Activated naive CD4-positive, alpha-beta T cell treated with anti-CD3 and anti-CD28 coated beads, Interleukin-2, amount 10 ng/mL, durations not matched to agents 7 days and 5 days (primary cell): ENCODE data around the gene ZBTB20.

Experiments
- CTCF ChIA-PET: fragments of 350-600 bp; sonication (Branson Sonifier 250); formaldehyde crosslinking; loops from one replicate; lab custom pipeline; 2021; ENCODE audit warnings: antibody characterized with exemption; lab: Charles Lee
- DNase-seq: peaks from one replicate; pipeline ENCODE4 v3.0.0-alpha.2; 2020
- H3K27ac Mint-ChIP-seq: one replicate; pipeline ENCODE4 v1.8.0; 2021; ENCODE audit warnings: mild to moderate bottlenecking, moderate library complexity, mixed read lengths
- H3K27me3 Mint-ChIP-seq: one replicate; pipeline ENCODE4 v1.8.0; 2021; ENCODE audit warnings: mild to moderate bottlenecking, mixed read lengths
- H3K36me3 Mint-ChIP-seq: one replicate; pipeline ENCODE4 v1.8.0; 2021; ENCODE audit warnings: mixed read lengths
- H3K4me1 Mint-ChIP-seq: one replicate; pipeline ENCODE4 v1.8.0; 2021; ENCODE audit warnings: mixed read lengths
- H3K4me3 Mint-ChIP-seq: one replicate; pipeline ENCODE4 v1.8.0; 2021; ENCODE audit warnings: mild to moderate bottlenecking, moderate library complexity, mixed read lengths
- H3K9me3 Mint-ChIP-seq: one replicate; pipeline ENCODE4 v1.8.0; 2021; ENCODE audit warnings: mixed read lengths

ZBTB20 gene

DNA sequence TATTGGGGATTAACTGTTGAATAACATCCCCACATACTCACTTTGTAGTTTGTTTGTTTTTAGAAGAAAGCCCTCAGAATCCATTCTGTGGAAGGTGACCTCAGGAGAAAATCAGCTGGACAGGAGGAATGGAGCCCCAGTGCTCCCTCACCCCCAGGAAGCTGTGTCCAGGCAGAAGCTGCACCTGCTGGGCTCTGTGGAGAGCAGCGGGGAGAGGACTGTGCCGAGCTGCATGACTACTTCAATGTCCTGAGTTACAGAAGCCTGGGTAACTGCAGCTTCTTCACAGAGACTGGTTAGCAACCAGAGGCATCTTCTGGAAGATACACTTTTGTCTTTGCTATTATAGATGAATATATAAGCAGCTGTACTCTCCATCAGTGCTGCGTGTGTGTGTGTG lies 839.3 kb downstream of the ZBTB20 start:
- CTCF ChIA-PET = interaction anchor here (0.9 to 2.0 kb wide), 3 partner anchors 16 to 463 kb away, joined by 3 to 12 read pairs (median 3); no protein-coding TSS in a partner anchor
- peaks cover 2% of the 10 kb centered on the region for H3K36me3 Mint-ChIP-seq
- no peaks in the 10 kb centered on the region for H3K9me3 Mint-ChIP-seq

DNA sequence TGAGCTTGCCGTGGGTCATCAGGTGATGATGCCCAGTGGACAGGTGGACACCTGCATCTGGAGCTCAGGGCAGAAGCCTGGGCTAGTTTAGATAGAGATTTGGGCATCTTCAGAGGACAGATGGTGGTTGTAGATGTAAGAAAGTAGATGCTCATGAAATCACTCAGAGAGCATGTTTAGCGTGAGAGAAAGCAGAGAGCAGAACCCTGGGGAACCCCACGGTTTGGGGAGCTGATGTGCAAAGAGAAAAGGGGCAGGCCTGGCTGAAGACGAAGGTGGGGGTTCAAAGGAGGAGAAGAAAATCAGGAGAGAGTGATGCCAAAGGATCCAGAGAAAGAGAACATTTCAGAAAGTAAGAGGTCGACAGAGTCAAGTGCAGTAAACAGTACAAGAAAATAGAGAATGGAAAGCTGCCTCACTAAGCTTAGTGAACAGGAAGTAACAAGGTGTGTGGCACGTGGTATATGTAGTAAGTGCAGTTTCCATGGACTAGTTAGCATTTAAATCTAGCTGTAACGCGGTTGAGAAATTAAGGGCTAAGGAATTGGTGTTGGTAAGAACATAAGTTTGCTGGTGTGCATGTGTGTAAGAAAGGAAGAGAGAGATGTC lies 839.8 kb downstream of the ZBTB20 start:
- H3K27me3 Mint-ChIP-seq = no peaks in the 10 kb centered on the region
- H3K9me3 Mint-ChIP-seq = no peaks in the 10 kb centered on the region
- DNase-seq = no peak
- H3K4me1 Mint-ChIP-seq = peaks cover 23% of the 10 kb centered on the region
- peak overlapping the region; percentile 86 for H3K27ac Mint-ChIP-seq
- peaks cover 2% of the 10 kb centered on the region for H3K36me3 Mint-ChIP-seq
- CTCF ChIA-PET = interaction anchor here (0.9 to 2.0 kb wide), 5 partner anchors 13 to 463 kb away, joined by 3 to 12 read pairs (median 3); no protein-coding TSS in a partner anchor
- no peak overlapping the region for H3K4me3 Mint-ChIP-seq

More for the DNA sequence above, 839.3 kb downstream of the ZBTB20 start:
- Mint-ChIP-seq H3K27me3 (no peaks in the 10 kb centered on the region), H3K27ac (peak overlapping the region; percentile 86), H3K4me1 (peaks cover 23% of the 10 kb centered on the region), H3K4me3 (no peak overlapping the region)
- no peak for DNase-seq

DNA sequence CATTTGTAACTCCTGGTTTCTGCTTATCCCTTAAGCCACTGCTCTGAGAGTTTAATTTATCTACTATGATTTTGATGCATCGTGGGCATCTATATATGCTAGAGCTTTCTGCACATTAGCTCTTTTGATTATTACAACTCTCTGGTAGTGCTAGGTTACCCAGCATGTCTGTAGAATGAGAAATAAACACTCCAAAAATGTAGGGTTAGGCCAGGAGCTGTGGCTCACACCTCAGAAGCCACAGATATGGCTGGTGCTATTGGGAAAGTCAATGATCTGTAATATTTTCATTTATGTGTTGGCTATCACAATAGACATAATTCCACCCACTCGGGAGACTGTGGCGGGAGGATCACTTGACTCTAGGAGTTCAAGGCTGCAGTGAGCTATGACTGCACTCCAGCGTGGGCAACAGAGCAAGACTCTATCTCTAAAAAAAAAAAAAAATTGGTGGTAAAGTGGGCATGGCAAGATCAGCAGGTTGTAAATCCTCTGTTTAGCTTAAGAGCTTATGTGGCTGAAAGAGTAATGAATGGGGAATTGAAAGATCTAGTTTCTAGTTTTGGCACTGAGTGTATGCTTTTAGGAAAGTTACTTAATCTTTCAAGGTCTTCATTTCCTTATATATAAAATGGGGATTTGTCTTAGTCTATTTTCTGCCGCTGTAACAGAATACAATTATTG lies 847.0 kb downstream of the ZBTB20 start:
- Mint-ChIP-seq H3K36me3 (no peaks in the 10 kb centered on the region), H3K4me1 (no peaks in the 10 kb centered on the region), H3K27ac (no peak overlapping the region), H3K4me3 (no peak overlapping the region), H3K27me3 (peaks cover 4% of the 10 kb centered on the region), H3K9me3 (no peaks in the 10 kb centered on the region)
- no peak for DNase-seq
- CTCF ChIA-PET = interaction anchor here (1.2 to 2.0 kb wide), 4 partner anchors 9 to 149 kb away, joined by 4 to 10 read pairs (median 8); no protein-coding TSS in a partner anchor

DNA sequence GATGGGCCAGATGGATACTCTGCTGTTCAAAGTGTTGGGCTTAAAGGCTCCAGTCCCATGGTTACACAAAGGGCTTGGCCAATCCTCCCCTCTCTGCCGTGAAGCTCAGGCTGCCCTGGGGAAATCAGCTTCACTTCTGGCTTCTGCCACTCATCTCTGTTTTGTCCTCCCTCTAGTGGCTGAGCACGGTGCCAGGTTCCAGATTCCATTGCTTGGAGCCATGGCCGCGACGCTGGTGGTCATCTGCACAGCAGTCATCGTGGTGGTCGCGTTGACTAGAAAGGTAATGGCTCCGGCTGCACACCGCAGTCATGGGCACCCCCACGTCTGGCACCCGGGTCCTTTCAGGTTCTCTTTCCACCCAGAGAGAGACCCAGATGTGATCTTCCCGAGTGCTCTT lies 847.7 kb downstream of the ZBTB20 start:
- no peaks in the 10 kb centered on the region for H3K9me3 Mint-ChIP-seq
- H3K36me3 Mint-ChIP-seq = no peaks in the 10 kb centered on the region
- H3K4me3 Mint-ChIP-seq = no peak overlapping the region
- H3K27me3 Mint-ChIP-seq = peaks cover 4% of the 10 kb centered on the region
- no peaks in the 10 kb centered on the region for H3K4me1 Mint-ChIP-seq
- peak; percentile 43 for DNase-seq
- H3K27ac Mint-ChIP-seq = no peak overlapping the region
- CTCF ChIA-PET = interaction anchor here (0.6 to 2.0 kb wide), 6 partner anchors 8 to 148 kb away, joined by 3 to 10 read pairs (median 4); no protein-coding TSS in a partner anchor

DNA sequence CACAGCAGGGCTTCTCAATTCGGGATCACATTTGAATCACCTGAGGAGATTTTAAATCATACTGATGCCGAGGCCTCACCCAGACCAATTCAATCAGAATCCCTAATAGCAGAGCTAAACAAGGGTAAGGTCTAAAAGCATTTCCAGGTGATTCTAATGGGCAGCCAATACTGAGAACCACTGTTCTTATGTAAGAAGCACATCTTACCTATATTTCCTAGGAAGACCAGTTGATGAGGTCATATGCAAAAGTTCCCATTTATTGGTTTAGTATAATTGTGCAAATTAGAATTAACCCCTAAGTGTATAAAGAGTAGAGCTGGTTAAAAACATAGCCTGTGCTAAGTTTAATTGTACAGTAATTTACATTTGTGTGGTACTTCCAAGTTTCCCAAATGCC lies 851.1 kb downstream of the ZBTB20 start:
- Mint-ChIP-seq H3K4me1 (peaks cover 3% of the 10 kb centered on the region), H3K36me3 (no peaks in the 10 kb centered on the region), H3K27ac (no peak overlapping the region), H3K4me3 (no peak overlapping the region), H3K9me3 (no peaks in the 10 kb centered on the region), H3K27me3 (peaks cover 4% of the 10 kb centered on the region)
- CTCF ChIA-PET = interaction anchor here (0.8 to 0.9 kb wide), 2 partner anchors 9 to 87 kb away, joined by 3 to 4 read pairs; no protein-coding TSS in a partner anchor
- no peak for DNase-seq

DNA sequence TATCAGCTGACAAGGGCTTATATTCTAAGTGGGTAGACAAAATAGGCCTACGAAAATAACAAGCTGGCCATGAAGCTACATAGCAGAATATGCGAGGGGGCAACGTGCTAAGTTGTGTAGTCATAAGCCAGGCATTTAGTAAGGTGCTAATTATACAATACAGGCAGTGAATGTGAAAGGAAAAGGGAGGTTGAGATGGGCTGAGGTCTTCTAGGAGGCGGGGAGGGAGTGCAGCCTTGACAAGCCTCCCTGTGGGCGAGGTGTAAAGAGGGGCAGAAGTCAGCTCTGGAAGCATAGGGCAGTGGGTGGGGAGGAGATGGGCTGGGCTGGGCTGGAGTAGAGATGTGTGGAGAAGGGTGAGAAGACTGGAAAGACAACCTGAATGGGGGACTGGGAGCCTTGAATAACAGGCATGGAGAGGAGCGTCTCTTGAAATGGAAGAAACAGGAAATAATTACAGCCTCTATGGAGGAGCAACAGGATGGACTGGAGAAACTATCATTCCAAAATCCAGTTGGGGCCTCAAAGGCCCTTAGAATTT lies 852.1 kb downstream of the ZBTB20 start:
- H3K9me3 Mint-ChIP-seq = no peaks in the 10 kb centered on the region
- CTCF ChIA-PET = interaction anchor here (1.0 kb wide), 1 partner anchor 12 kb away, joined by 3 read pairs; no protein-coding TSS in a partner anchor
- H3K4me3 Mint-ChIP-seq = peak overlapping the region; percentile 4
- H3K27me3 Mint-ChIP-seq = peaks cover under 1% of the 10 kb centered on the region
- no peaks in the 10 kb centered on the region for H3K36me3 Mint-ChIP-seq
- no peak overlapping the region for H3K27ac Mint-ChIP-seq
- no peak for DNase-seq
- peaks cover 4% of the 10 kb centered on the region for H3K4me1 Mint-ChIP-seq

DNA sequence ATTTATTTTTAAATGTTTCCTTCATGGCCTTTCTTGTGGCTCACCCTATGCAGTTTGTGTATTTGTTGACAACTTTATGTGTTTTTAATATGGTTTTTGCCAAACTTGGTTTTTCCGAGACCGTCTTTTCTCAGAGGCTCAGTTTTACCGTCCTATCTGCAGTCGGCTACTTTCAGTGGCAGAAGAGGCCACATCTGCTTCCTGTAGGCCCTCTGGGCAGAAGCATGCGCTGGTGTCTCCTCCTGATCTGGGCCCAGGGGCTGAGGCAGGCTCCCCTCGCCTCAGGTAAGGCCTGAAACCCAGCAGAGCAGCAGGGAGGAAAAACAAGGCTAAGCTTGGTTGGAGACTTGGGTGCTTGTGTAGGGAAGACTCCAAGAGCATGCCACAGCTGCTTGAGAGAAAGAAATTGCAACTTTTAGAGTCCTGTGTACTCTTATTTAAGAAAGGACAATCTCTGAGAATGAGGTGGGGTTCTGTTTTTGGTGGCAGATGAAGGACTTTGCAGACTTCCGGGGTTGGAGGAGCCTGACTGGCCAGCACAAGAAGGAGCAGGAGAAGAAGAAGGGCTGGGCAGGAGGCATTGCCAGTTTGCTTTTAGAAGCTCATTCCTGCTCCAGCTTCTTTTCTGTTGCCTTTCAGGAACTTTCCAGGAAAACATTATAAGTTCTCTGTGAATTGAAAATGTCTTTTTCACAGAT lies 853.1 kb downstream of the ZBTB20 start, which contains the start of gene TIGIT:
TIGIT (plus strand) TSS at position 191 of the 698 bp plus-strand sequence; CDS start at position 225, 34 bp downstream.
- no peaks in the 10 kb centered on the region for H3K36me3 Mint-ChIP-seq
- H3K27ac Mint-ChIP-seq = peak within 1 kb of the TSS; percentile 71
- H3K27me3 Mint-ChIP-seq = no peaks in the 10 kb centered on the region
- H3K4me1 Mint-ChIP-seq = peaks cover 4% of the 10 kb centered on the region
- DNase-seq = no peak
- CTCF ChIA-PET = interaction anchor here (1.0 to 1.6 kb wide), 3 partner anchors 13 to 128 kb away, joined by 3 to 5 read pairs (median 3); no protein-coding TSS in a partner anchor
- no peaks in the 10 kb centered on the region for H3K9me3 Mint-ChIP-seq
- peak within 1 kb of the TSS; percentile 48 for H3K4me3 Mint-ChIP-seq

DNA sequence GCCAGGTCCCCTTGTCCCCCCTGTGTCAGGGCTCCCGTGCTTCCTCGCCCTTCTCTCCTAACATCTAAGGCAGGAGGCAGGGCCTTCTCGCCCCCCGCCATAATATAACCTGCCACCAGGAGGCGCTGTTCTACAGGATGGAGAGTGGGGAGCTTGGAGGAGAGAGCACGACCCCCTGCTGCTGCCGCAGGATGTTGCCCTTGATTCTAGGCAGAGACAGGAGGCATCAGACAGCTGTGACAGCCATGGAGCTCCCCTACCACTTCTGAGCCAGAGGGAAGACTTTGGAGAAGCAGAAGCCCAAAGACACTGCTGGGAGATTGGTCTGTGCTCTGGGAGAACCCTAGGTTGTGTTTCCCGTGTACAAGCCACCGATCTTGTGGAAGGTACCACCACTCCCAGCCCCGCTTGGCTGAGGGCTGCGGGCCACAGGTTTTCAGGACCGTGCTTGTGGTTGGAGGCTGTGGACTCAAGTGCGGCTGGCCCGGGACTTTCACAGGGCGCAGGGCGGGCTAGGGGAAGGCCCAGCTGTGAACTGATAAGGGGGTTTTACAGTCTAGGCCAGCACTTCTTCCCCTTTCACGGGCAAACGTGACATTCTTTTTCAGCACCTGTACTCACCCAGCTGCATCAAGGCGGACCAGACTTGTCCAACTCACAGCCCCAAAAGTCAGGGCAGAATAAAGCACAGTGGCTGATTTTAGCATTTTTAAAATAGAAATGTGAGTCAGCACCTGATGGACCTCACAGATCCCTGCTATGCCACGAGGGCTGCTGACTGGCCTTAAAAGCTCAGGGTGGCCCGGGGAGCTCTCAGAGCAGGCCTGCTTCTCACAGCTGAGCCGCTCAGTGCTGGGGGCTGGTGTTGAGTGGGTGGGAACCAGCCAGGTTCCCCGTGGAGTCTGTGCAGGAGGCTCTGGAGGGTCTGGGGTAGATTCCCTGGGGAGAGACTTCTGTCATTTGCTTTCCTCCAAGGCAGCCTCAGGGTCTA lies 855.9 kb downstream of the ZBTB20 start:
- DNase-seq = peak; percentile 84
- H3K36me3 Mint-ChIP-seq = no peaks in the 10 kb centered on the region
- H3K27me3 Mint-ChIP-seq = no peaks in the 10 kb centered on the region
- H3K4me1 Mint-ChIP-seq = peaks cover 5% of the 10 kb centered on the region
- peak overlapping the region; percentile 39 for H3K4me3 Mint-ChIP-seq
- H3K9me3 Mint-ChIP-seq = no peaks in the 10 kb centered on the region
- CTCF ChIA-PET = interaction anchor here (0.5 to 2.8 kb wide), 35 partner anchors 8 to 273 kb away, joined by 3 to 16 read pairs (median 4); partner anchors contain the start of gene ZNF80
- H3K27ac Mint-ChIP-seq = peak overlapping the region; percentile 80

DNA sequence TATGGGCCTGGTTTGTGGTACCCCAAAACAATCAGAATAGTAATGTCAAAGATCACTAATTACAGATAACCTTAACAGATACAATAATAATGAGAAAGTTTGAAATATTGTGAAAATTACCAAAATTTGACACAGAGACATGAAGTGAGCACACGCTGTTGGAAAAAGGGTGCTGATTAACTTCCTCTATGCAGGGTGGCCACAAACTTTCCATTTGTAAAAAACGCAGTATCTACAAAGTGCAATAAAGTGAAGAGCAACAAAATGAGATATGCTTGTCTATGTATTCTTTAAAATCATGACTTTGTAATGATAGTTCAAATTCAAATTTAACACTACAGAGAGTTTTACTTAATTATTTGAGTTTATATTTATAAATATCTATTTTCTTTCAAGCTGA lies 860.8 kb downstream of the ZBTB20 start:
- CTCF ChIA-PET = interaction anchor here (1.1 to 1.2 kb wide), 2 partner anchors 21 to 132 kb away, joined by 3 to 4 read pairs; no protein-coding TSS in a partner anchor
- H3K9me3 Mint-ChIP-seq = no peaks in the 10 kb centered on the region
- peaks cover 6% of the 10 kb centered on the region for H3K4me1 Mint-ChIP-seq
- H3K27me3 Mint-ChIP-seq = no peaks in the 10 kb centered on the region
- no peaks in the 10 kb centered on the region for H3K36me3 Mint-ChIP-seq
- no peak for DNase-seq
- H3K27ac Mint-ChIP-seq = no peak overlapping the region
- H3K4me3 Mint-ChIP-seq = no peak overlapping the region

DNA sequence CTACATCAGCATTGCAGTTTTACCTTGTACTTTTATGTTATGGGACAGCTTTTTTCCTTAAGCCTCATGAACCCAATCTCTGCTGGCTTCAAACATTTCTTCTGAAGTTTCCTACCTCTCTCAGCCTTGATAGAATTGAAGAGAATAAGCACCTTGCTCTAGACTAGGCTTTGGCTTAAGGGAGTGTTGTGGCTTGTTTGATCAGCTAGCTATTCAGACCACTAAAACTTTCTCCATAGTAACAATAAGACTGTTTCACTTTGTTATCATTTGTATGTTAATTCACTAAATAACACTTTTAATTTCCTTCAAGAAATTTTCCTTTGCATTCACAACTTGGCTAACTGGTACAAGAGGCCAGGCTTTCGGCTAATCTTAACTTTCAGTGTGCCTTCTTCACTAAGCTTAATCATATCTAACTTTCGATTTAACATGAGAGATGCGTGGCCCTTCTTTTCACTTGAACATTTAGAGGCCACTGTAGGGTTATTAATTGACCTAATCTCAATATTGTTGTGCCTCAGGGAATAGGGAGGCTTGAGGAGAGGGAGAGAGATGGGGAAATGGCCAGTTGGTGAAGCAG lies 861.3 kb downstream of the ZBTB20 start:
- no peaks in the 10 kb centered on the region for H3K36me3 Mint-ChIP-seq
- no peaks in the 10 kb centered on the region for H3K9me3 Mint-ChIP-seq
- DNase-seq = no peak
- no peaks in the 10 kb centered on the region for H3K27me3 Mint-ChIP-seq
- no peak overlapping the region for H3K4me3 Mint-ChIP-seq
- no peak overlapping the region for H3K27ac Mint-ChIP-seq
- peaks cover 4% of the 10 kb centered on the region for H3K4me1 Mint-ChIP-seq
- CTCF ChIA-PET = interaction anchor here (1.1 to 1.5 kb wide), 3 partner anchors 22 to 133 kb away, joined by 3 to 4 read pairs (median 3); no protein-coding TSS in a partner anchor

DNA sequence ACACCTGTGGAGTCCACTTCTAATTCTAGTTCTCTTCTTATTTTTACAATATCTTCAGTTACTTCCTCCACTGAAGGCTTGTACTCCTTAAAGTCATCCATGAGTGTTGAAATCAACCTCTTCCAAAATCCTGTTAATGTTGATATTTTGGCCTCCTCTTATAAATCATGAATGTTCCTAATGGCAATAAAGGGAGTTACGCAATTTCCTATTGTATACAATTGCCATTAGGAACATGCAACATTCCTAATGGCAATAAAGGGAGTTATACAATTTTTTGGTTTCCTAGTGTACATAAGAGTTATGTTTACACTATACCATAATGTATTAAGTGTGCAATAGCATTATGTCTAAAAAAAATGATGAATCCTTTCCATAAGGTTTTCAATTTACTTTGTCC lies 862.4 kb downstream of the ZBTB20 start:
- no peak overlapping the region for H3K27ac Mint-ChIP-seq
- H3K27me3 Mint-ChIP-seq = no peaks in the 10 kb centered on the region
- H3K9me3 Mint-ChIP-seq = no peaks in the 10 kb centered on the region
- no peaks in the 10 kb centered on the region for H3K36me3 Mint-ChIP-seq
- CTCF ChIA-PET = interaction anchor here (1.5 kb wide), 1 partner anchor 132 kb away, joined by 3 read pairs; no protein-coding TSS in a partner anchor
- peaks cover 4% of the 10 kb centered on the region for H3K4me1 Mint-ChIP-seq
- no peak overlapping the region for H3K4me3 Mint-ChIP-seq
- DNase-seq = no peak
